NCI-H82 treated with DMSO at 0.1 percent for 48 hours (cell line): ENCODE results near the gene FBXW7.
"Not testable (repeated sequence)": the region's sequence is repeated elsewhere in the genome, so short reads cannot be mapped to it uniquely, and the experiment has no call there.

Experiments used
- DNase-seq: peaks from one replicate; lab custom pipeline; 2025; ENCODE audit not compliant: unreplicated experiment; lab: John Stamatoyannopoulos, UW

The FBXW7 gene

GRCh38 chr4:152550687-152551086 is 14.8 kb upstream of the FBXW7 start:
- DNase-seq = not testable (repeated sequence)

DNA sequence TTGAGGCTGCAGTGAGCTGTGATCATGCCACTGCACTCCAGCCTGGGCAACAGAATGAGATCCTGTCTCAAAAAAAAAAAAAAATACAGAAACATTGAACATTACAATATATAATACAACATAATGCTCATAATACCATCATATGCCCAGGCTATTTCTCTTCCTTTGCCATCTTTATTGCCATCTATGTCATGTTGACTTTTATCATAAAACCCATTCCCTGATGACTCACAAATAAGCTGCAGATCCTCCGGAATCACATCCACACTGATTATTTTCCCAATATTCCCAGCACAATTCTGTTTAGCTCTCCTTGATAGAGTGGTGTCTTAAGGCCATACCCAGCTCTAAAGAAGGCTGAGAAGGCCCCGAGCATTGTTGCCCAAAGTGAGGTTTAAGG is 9.2 kb upstream of the FBXW7 start:
- no peak for DNase-seq

- DNase-seq = not testable (repeated sequence)
These were observed 8.6 kb upstream of the FBXW7 start for GRCh38 chr4:152544533-152544932.

DNA sequence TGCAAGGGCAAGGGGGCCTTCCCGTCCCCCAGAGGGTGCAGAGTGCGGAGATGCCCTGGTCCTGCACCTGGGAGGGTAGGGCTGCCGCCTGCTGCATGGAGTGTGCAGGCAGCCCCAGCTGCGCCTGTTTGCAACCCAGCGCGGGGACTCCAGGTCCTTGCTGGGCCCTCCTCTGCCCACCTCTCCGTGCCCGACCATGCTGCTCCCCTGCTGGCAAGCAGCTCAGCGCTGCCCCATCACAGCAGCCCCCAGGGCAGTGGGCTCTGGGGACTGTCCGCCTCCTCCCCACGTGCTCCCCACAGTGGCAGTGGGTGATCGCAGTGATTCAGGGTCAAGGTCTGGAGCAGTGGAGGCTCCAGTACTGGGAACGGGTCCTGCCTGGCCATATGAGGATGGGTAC is 5.0 kb upstream of the FBXW7 start:
- no peak for DNase-seq

GRCh38 chr4:152540293-152540674 is 4.4 kb upstream of the FBXW7 start:
- no peak for DNase-seq

DNA sequence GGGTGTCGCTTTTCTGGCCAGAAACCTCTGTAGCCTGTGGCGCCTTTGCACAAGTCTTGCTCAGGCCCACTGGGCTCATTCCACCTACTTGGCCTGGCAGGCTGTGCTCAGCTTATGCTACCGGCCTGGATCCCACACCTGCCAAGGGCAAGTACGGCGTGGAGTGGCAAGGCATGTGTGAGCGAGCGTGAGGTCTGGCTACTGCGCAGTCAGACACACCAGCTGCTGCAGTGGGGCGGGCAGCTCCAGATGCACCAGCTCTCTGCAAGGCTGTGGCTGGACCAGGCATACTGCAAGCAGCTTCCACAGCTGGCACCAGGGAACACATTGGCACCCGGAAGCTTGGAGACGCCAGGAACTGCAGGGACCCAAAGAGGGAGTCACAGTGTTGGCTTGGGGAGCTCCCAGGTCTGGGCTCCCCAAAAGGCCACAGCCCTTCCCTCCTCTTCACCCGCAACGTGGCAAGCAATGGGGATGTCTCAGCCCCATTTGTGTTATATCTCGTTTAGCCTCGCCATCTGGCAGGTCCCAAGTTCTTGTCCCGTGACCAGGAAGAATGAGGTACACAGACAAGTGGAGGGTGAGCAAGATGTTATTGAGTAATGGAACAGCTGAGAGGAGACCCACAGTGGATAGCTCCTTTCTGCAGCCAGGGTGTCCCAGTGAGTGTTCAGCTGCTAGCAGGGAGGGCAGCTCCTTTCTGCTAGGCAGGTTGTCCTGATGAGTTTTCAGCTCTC is 3.8 kb upstream of the FBXW7 start:
- DNase-seq = no peak

DNA sequence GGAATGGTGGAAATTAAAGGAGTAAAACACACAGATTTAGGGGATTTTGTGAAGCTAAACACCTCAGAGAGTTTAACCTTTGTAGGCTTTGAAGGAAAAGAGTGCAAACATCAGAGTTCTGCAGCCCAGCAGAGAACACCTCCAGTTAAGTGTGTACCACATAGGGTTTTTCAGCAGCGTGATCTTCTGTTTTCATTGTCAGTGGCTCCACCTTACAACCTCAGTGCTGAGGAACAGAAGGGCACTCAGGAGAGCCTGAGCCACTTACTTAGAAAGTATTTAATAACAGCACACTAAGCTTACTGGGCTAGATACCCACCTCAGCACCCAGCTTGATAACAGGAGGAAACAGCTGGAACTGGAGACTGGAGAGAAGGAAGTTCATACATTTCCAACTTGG is 2.0 kb upstream of the FBXW7 start:
- no peak for DNase-seq

GRCh38 chr4:152536545-152537182 is 772 bp upstream of the FBXW7 start:
- no peak for DNase-seq

- DNase-seq = no peak
These were observed 461 bp downstream of the FBXW7 start for GRCh38 chr4:152535360-152535902.

GRCh38 chr4:152534541-152535359 is 1.1 kb downstream of the FBXW7 start:
- DNase-seq = no peak

- DNase-seq = no peak
These were observed 4.4 kb downstream of the FBXW7 start for GRCh38 chr4:152531479-152531878.

- DNase-seq = no peak
These were observed 5.3 kb downstream of the FBXW7 start for GRCh38 chr4:152530600-152530999.

DNA sequence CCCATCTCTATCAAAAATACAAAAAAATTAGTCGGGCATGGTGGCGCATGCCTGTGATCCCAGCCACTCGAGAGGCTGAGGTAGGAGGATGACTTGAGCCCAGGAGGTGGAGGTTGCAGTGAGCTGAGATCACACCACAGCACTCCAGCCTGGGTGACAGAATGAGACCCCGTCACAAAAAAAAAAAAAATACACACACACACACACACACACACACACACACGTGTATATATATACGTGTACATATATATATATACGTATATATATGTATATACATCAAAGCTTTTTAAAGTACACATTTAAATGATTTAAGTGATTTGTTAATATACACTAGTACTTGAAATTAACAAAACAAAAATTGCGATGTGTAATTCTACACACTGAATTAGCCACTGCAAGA is 6.0 kb downstream of the FBXW7 start:
- no peak for DNase-seq

GRCh38 chr4:152528060-152528459 is 7.8 kb downstream of the FBXW7 start:
- no peak for DNase-seq

DNA sequence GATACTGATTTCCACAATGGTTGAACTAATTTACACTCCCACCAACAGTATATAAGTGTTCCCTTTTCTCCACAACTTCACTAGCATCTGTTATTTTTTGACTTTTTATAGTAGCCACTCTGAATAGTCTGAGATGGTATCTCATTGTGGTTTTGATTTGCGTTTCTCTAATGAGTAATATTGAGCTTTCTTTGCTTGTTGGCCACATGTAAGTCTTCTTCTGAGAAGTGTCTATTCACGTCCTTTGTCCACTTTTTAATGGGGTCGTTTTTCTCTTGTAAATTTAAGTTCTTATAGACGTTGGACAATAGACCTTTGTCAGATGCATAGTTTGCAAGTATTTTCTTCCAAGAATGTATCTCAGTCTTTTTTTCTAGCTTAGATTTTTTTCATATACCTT is 10.0 kb downstream of the FBXW7 start:
- DNase-seq = no peak

GRCh38 chr4:152524427-152524826 is 11.5 kb downstream of the FBXW7 start:
- DNase-seq = no peak

DNA sequence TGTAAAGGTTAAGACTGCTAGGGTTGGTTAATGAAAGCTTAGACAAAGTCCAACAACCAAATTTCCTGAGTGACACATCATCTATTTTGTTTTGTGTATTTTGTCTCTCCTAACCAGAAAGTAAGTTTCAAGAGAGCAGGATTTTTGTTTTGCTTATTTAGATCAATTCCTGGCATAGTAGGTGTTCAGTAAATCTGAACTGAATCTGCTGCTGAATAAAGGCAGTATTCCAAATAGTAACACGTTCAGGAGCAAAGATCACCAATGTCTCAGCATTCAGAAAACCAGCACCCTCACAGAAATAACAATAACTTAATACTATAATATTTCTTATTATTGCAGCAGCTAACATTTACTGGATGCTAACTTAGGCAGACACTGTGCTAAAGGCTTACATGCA is 12.2 kb downstream of the FBXW7 start:
- DNase-seq = no peak

- DNase-seq = no peak
These were observed 13.1 kb downstream of the FBXW7 start for GRCh38 chr4:152522754-152523153.

- no peak for DNase-seq
These were observed 13.6 kb downstream of the FBXW7 start for GRCh38 chr4:152522245-152522644.

- DNase-seq = no peak
These were observed 19.7 kb downstream of the FBXW7 start for GRCh38 chr4:152516156-152516555.

- no peak for DNase-seq
These were observed 20.2 kb downstream of the FBXW7 start for GRCh38 chr4:152515678-152516077.

DNA sequence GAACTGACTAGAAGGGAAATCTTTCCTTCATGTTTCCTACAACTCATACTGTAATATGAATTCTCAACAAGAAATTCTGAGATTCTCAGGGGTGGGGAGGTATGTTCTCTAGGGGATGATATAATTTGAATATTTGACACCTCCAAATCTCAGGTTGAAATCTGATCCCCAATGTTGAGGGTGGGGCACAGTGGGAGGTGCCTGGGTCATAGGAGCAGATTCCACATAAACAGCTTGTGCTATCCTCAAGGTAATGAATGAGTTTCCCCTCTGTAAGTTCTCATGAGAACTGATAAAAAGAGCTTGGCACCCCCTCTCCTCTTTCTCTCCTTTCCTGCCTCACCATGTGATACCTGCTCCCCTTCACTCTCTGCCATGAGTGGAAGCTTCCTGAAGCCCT is 21.5 kb downstream of the FBXW7 start:
- no peak for DNase-seq
